ENCODE data around the gene IFI44.

Gene IFI44

GRCh38 chr1:78663923-78664322 is 14.3 kb downstream of the IFI44 start:
- TF ChIP-seq CTCF (IDR thresholded peaks at IDR 0.05; ENCODE audit: borderline replicate concordance, control extremely low read depth, extremely low read depth, insufficient read depth, missing control alignments): no peak
- in situ Hi-C loops (cut with MboI; ENCODE audit: low sequenced_read_pairs, unreplicated experiment): no loop called here
- no peak for DNase-seq (ENCODE audit: low spot score)

GRCh38 chr1:78664763-78665162 is 15.1 kb downstream of the IFI44 start:
- no peak for TF ChIP-seq CTCF (IDR thresholded peaks at IDR 0.05; ENCODE audit: borderline replicate concordance, control extremely low read depth, extremely low read depth, insufficient read depth, missing control alignments)
- no peak for DNase-seq (ENCODE audit: low spot score)
- in situ Hi-C loops (cut with MboI; ENCODE audit: low sequenced_read_pairs, unreplicated experiment): no loop called here

- no peak for TF ChIP-seq CTCF (IDR thresholded peaks at IDR 0.05; ENCODE audit: borderline replicate concordance, control extremely low read depth, extremely low read depth, insufficient read depth, missing control alignments)
- DNase-seq (ENCODE audit: low spot score): no peak
- in situ Hi-C loops (cut with MboI; ENCODE audit: low sequenced_read_pairs, unreplicated experiment): no loop called here
Measured at GRCh38 chr1:78665809-78666208, 16.2 kb downstream of the IFI44 start.

- in situ Hi-C loops (cut with MboI; ENCODE audit: low sequenced_read_pairs, unreplicated experiment): no loop called here
- no peak for DNase-seq (ENCODE audit: low spot score)
Measured at GRCh38 chr1:78667939-78668338, 18.3 kb downstream of the IFI44 start.

GRCh38 chr1:78668427-78668826 is 18.8 kb downstream of the IFI44 start:
- no peak for DNase-seq (ENCODE audit: low spot score)
- TF ChIP-seq CTCF (IDR thresholded peaks at IDR 0.05; ENCODE audit: borderline replicate concordance, control extremely low read depth, extremely low read depth, insufficient read depth, missing control alignments): no peak
- in situ Hi-C loops (cut with MboI; ENCODE audit: low sequenced_read_pairs, unreplicated experiment): no loop called here

More at GRCh38 chr1:78667939-78668338, 18.3 kb downstream of the IFI44 start:
- no peak for TF ChIP-seq CTCF (IDR thresholded peaks at IDR 0.05; ENCODE audit: borderline replicate concordance, control extremely low read depth, extremely low read depth, insufficient read depth, missing control alignments)

GRCh38 chr1:78672428-78672827 is 22.8 kb downstream of the IFI44 start:
- no peak for TF ChIP-seq CTCF (IDR thresholded peaks at IDR 0.05; ENCODE audit: borderline replicate concordance, control extremely low read depth, extremely low read depth, insufficient read depth, missing control alignments)
- in situ Hi-C loops (cut with MboI; ENCODE audit: low sequenced_read_pairs, unreplicated experiment): loop anchor here (10.0 kb wide), 1 partner anchor 538 kb away; no protein-coding TSS in a partner anchor
- no peak for DNase-seq (ENCODE audit: low spot score)

GRCh38 chr1:78673120-78673519 is 23.5 kb downstream of the IFI44 start:
- in situ Hi-C loops (cut with MboI; ENCODE audit: low sequenced_read_pairs, unreplicated experiment): loop anchor here (10.0 kb wide), 1 partner anchor 538 kb away; no protein-coding TSS in a partner anchor
- TF ChIP-seq CTCF (IDR thresholded peaks at IDR 0.05; ENCODE audit: borderline replicate concordance, control extremely low read depth, extremely low read depth, insufficient read depth, missing control alignments): no peak
- DNase-seq (ENCODE audit: low spot score): no peak

Measured in GM13976 (cell line).